ENCODE data around the gene KMT2B. TPM values are rescaled to one million over a fixed set of nuclear protein-coding genes. Genes with fewer than 3 reads are reported as not detected.

KMT2B gene
- total and polyA plus RNA-seq, 9 of the 15 experiments (the other 6 are each of a cell fraction or from before 2014, with no cell fraction given): 0.63 to 43.9 (median 8.1) TPM

GRCh38 chr19:35740423-35741202 is 22.8 kb downstream of the KMT2B start (continued):
- TF ChIP-seq CHD7 (IDR thresholded peaks at IDR 0.05; ENCODE audit: low read depth, low read length) (no peak), ZNF589 (CRISPR knock-in tag; IDR thresholded peaks at IDR 0.05; ENCODE audit: low read depth) (no peak), NFATC3 (IDR thresholded peaks at IDR 0.05) (no peak), NR2F6 (CRISPR knock-in tag; IDR thresholded peaks at IDR 0.05) (no peak), HEY1 (CRISPR knock-in tag; IDR thresholded peaks at IDR 0.05; ENCODE audit: borderline replicate concordance) (no peak), SMAD4 (CRISPR knock-in tag; conservative IDR thresholded peaks at IDR 0.05) (peak; percentile 63), RUNX1 (IDR thresholded peaks at IDR 0.05; ENCODE audit: low read depth) (no peak), ZNF121 (CRISPR knock-in tag; conservative IDR thresholded peaks at IDR 0.05) (no peak), CBX5 (IDR thresholded peaks at IDR 0.05; ENCODE audit: borderline replicate concordance, low read depth) (no peak), DACH1 (IDR thresholded peaks at IDR 0.05; ENCODE audit: partially characterized antibody) (no peak), ZKSCAN1 (IDR thresholded peaks at IDR 0.05; ENCODE audit: low read depth, low read length) (no peak), ZC3H4 (CRISPR knock-in tag; IDR thresholded peaks at IDR 0.05; ENCODE audit: borderline replicate concordance) (no peak), ZNF24 (IDR thresholded peaks at IDR 0.05) (0 out of 2 replicates have a peak, but pooled peaks have one; percentile 17), NCOA2 (IDR thresholded peaks at IDR 0.05; ENCODE audit: partially characterized antibody in 2 of 2) (no peak)
- TF ChIP-seq, protein P1, sequence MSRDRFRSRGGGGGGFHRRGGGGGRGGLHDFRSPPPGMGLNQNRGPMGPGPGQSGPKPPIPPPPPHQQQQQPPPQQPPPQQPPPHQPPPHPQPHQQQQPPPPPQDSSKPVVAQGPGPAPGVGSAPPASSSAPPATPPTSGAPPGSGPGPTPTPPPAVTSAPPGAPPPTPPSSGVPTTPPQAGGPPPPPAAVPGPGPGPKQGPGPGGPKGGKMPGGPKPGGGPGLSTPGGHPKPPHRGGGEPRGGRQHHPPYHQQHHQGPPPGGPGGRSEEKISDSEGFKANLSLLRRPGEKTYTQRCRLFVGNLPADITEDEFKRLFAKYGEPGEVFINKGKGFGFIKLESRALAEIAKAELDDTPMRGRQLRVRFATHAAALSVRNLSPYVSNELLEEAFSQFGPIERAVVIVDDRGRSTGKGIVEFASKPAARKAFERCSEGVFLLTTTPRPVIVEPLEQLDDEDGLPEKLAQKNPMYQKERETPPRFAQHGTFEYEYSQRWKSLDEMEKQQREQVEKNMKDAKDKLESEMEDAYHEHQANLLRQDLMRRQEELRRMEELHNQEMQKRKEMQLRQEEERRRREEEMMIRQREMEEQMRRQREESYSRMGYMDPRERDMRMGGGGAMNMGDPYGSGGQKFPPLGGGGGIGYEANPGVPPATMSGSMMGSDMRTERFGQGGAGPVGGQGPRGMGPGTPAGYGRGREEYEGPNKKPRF (IDR thresholded peaks at IDR 0.05; ENCODE audit: low read depth, low read length): no peak

All from K562 (cell line).